GM12878 (cell line): ENCODE results near the gene ZNF407. TPM values are rescaled to one million over a fixed set of nuclear protein-coding genes. Genes with fewer than 3 reads are reported as not detected.

Experiments used
- ATAC-seq: fragments of 200-7000 bp; cut with Tn5 transposase; 3 replicates; pipeline ENCODE4 v1.9.1; 2020; ENCODE audit warnings: mild to moderate bottlenecking, moderate library complexity
- BruUV-seq: library from RNA; stranded (reverse); fragments of 400-500 nt; replicated peaks from 2 replicates; lab custom pipeline; 2021; lab: Mats Ljungman, UMichigan
- CTCF ChIA-PET: fragments of 300-600 bp; sonication (Branson Sonifier 250); formaldehyde crosslinking; extraction: SDS; loops from one replicate; lab custom pipeline; 2021; ENCODE audit warnings: inconsistent platforms; lab: Yijun Ruan, JAX
- POLR2A ChIA-PET: fragments of 350-600 bp; formaldehyde crosslinking; extraction: SDS; loops from one replicate; lab custom pipeline; 2021; ENCODE audit warnings: inconsistent platforms; lab: Charles Lee
- RAD21 ChIA-PET: fragments of 300-600 bp; sonication (Branson Sonifier 250); formaldehyde crosslinking; loops from one replicate; lab custom pipeline; 2023; ENCODE audit warnings: antibody characterized with exemption; ENCODE audit not compliant: unreplicated experiment; lab: Charles Lee
- SMC1A ChIA-PET: fragments of 300-600 bp; sonication (Branson Sonifier 250); formaldehyde crosslinking; loops from one replicate; lab custom pipeline; 2023; ENCODE audit not compliant: unreplicated experiment, uncharacterized antibody; lab: Charles Lee
- DNase-seq: peaks from one replicate; pipeline ENCODE4 v3.0.0-alpha.2; 2011; ENCODE audit warnings: low read depth, low spot score
- FAIRE-seq: peaks from 3 replicates; lab custom pipeline; 2011; peaks lifted over from hg19 to GRCh38; lab: Jason Lieb, UNC
- H2AFZ ChIP-seq: 2 replicates; pipeline ENCODE4 v1.6.0; 2011; ENCODE audit warnings: low read depth, low read length, control low read depth; ENCODE audit not compliant: control insufficient read depth
- H3K27ac ChIP-seq: 2 replicates; pipeline ENCODE4 v1.5.1; 2011; ENCODE audit warnings: control low read depth; ENCODE audit not compliant: control insufficient read depth, insufficient read depth
- H3K27me3 ChIP-seq, 2 experiments: replicated peaks in 1 of 2; 2 replicates each; pipeline versions ENCODE4 v1.6.0 to v1.6.1; 2011; ENCODE audit warnings: low read length in 1 of 2; ENCODE audit not compliant: control insufficient read depth in 2 of 2, insufficient read depth in 2 of 2
- H3K36me3 ChIP-seq, 2 experiments: 2 replicates each; pipeline ENCODE4 v1.5.1; 2011; ENCODE audit warnings: low read length in 1 of 2; ENCODE audit not compliant: control insufficient read depth in 2 of 2, insufficient read depth in 2 of 2
- H3K4me1 ChIP-seq: 2 replicates; pipeline ENCODE4 v1.6.1; 2011; ENCODE audit warnings: mild to moderate bottlenecking, low read length, moderate library complexity, mixed read lengths; ENCODE audit not compliant: control insufficient read depth, insufficient read depth
- H3K4me2 ChIP-seq: 2 replicates; pipeline ENCODE4 v1.6.0; 2011; ENCODE audit warnings: control low read depth; ENCODE audit not compliant: control insufficient read depth, insufficient read depth
- H3K4me3 ChIP-seq: fragments of 200-600 bp; sonication (generic); 2 replicates; pipeline ENCODE4 v1.5.1; 2016
- H3K79me2 ChIP-seq: 2 replicates; pipeline ENCODE4 v1.6.0; 2011; ENCODE audit warnings: low read length; ENCODE audit not compliant: control insufficient read depth, insufficient read depth
- H3K9ac ChIP-seq: 2 replicates; pipeline ENCODE4 v1.8.0; 2011; ENCODE audit warnings: low read length, control low read depth, mixed read lengths; ENCODE audit not compliant: control insufficient read depth, insufficient read depth
- H3K9me3 ChIP-seq: replicated peaks from 3 replicates; pipeline ENCODE4 v1.5.1; 2011; ENCODE audit warnings: mild to moderate bottlenecking, low read length; ENCODE audit not compliant: control insufficient read depth, insufficient read depth
- H4K20me1 ChIP-seq: 2 replicates; pipeline ENCODE4 v1.6.0; 2011; ENCODE audit not compliant: control insufficient read depth, insufficient read depth
- GABPA ChIP-seq: IDR thresholded peaks from 2 replicates; pipeline ENCODE4 v1.6.1; 2014; ENCODE audit warnings: antibody characterized with exemption, low read depth, mild to moderate bottlenecking, inconsistent platforms
- KLF5 ChIP-seq: fragments of 450-650 bp; IDR thresholded peaks from 2 replicates; pipeline ENCODE4 v1.6.1; 2014; ENCODE audit warnings: mild to moderate bottlenecking; ENCODE audit not compliant: partially characterized antibody
- PRDM15 ChIP-seq: fragments of 450-650 bp; formaldehyde crosslinking; IDR thresholded peaks from 2 replicates; pipeline ENCODE4 v1.4.0; 2020; ENCODE audit warnings: mild to moderate bottlenecking, moderate library complexity
- SMARCA5 ChIP-seq: fragments of 450-650 bp; IDR thresholded peaks from 2 replicates; pipeline ENCODE4 v1.6.1; 2017; ENCODE audit warnings: mild to moderate bottlenecking
- WRNIP1 ChIP-seq: IDR thresholded peaks from 2 replicates; pipeline ENCODE4 v1.6.1; 2011; ENCODE audit warnings: low read depth, low read length, improper control_type of control experiment, borderline replicate concordance
- WGBS: methylation state at CpG from one replicate; pipeline ENCODE4 v1.1.6; 2016; ENCODE audit warnings: low lambda C conversion rate; ENCODE audit not compliant: insufficient replicate concordance, insufficient coverage; ENCODE audit errors: missing lambda C conversion rate; 5-methylcytosine and 5-hydroxymethylcytosine counted together
- in situ Hi-C: fragments of 300-500 bp; cut with MboI; formaldehyde crosslinking; loops from 9 replicates; pipeline ENCODE4 v1.14.3; 2018; ENCODE audit warnings: mixed read lengths
- intact Hi-C: fragments of 100-400 bp; cut with micrococcal nuclease; formaldehyde crosslinking; loops from one replicate; pipeline ENCODE4 v1.14.2; 2022; ENCODE audit not compliant: unreplicated experiment
- polyA plus RNA-seq, 11 experiments: library from polyadenylated mRNA; depleted of rRNA in 4 of 11; unstranded in 6 of 11; stranded (reverse) in 5 of 11; fragments of >200 nt; fragmentation: Nextera tagmentation in 4 of 11; fragmentation: Illumina TruSeq in 1 of 11; extraction: Ambion mirVana in 4 of 11; extraction: Trizol in 1 of 11; gene quantifications; 1 replicate in 1 of 11; 2 replicates in 10 of 11; pipeline versions ENCODE4 v1.2.1 to v1.2.3, GENCODE V29; 2011 to 2016; ENCODE audit warnings: inconsistent platforms in 2 of 11, missing spikeins in 2 of 11, low read depth in 1 of 11
- total RNA-seq, 4 experiments: library from RNA; depleted of rRNA in 3 of 4; stranded (reverse); fragments of >200 nt in 3 of 4; fragmentation: Illumina TruSeq in 1 of 4; extraction: Trizol in 1 of 4; gene quantifications; 2 replicates each; pipeline versions ENCODE4 v1.2.1 to v1.2.3, GENCODE V29; 2013 to 2021
- TF ChIP-seq, protein P1 (sequence below): fragments of 450-650 bp; IDR thresholded peaks from 2 replicates; pipeline ENCODE4 v1.6.1; 2014; ENCODE audit warnings: mild to moderate bottlenecking
- TF ChIP-seq, protein P2 (sequence below): IDR thresholded peaks from 2 replicates; pipeline ENCODE4 v1.6.1; 2012; ENCODE audit warnings: improper control_type of control experiment, low read depth, low read length; ENCODE audit not compliant: insufficient replicate concordance
- TF ChIP-seq, protein P3 (sequence below), 3 experiments: IDR thresholded peaks in 2 of 3; conservative IDR thresholded peaks in 1 of 3; 2 replicates each; pipeline ENCODE4 v1.5.1; 2011; ENCODE audit warnings: low read depth in 3 of 3, low read length in 3 of 3, mild to moderate bottlenecking in 3 of 3, control low read depth in 2 of 3, moderate library complexity in 2 of 3, inconsistent platforms in 1 of 3, mixed read lengths in 1 of 3; ENCODE audit not compliant: control insufficient read depth in 2 of 3, insufficient read depth in 1 of 3; ENCODE audit errors: extremely low read depth in 1 of 3

ZNF407 gene
- total and polyA plus RNA-seq, 10 of the 15 experiments (the other 5 are each of a cell fraction or from before 2014, with no cell fraction given) = 0.69 to 11.6 (median 5.3) TPM

DNA sequence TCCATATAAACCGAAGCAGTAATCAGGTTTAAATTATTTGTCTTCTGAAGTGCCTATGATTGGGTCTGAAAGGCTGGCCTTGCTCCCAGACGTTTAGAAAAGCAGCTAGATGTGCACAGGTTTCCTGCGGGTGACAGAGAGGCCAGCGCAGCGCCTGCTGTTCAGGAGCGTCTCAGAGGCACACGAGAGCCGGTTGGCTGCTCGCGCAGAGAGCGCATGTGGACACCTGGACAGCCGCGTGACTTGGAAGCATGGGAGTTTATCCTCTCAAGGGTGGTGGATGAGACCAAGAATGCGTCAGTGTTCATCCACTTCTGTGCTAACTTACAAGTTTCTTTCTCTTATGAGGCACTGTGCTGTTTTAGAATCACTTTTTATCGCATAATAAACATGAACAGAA is 307.6 kb downstream of the ZNF407 start (continued):
- no peak for TF ChIP-seq WRNIP1
- TF ChIP-seq, protein P1, sequence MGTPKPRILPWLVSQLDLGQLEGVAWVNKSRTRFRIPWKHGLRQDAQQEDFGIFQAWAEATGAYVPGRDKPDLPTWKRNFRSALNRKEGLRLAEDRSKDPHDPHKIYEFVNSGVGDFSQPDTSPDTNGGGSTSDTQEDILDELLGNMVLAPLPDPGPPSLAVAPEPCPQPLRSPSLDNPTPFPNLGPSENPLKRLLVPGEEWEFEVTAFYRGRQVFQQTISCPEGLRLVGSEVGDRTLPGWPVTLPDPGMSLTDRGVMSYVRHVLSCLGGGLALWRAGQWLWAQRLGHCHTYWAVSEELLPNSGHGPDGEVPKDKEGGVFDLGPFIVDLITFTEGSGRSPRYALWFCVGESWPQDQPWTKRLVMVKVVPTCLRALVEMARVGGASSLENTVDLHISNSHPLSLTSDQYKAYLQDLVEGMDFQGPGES = no peak
- TF ChIP-seq, protein P2, sequence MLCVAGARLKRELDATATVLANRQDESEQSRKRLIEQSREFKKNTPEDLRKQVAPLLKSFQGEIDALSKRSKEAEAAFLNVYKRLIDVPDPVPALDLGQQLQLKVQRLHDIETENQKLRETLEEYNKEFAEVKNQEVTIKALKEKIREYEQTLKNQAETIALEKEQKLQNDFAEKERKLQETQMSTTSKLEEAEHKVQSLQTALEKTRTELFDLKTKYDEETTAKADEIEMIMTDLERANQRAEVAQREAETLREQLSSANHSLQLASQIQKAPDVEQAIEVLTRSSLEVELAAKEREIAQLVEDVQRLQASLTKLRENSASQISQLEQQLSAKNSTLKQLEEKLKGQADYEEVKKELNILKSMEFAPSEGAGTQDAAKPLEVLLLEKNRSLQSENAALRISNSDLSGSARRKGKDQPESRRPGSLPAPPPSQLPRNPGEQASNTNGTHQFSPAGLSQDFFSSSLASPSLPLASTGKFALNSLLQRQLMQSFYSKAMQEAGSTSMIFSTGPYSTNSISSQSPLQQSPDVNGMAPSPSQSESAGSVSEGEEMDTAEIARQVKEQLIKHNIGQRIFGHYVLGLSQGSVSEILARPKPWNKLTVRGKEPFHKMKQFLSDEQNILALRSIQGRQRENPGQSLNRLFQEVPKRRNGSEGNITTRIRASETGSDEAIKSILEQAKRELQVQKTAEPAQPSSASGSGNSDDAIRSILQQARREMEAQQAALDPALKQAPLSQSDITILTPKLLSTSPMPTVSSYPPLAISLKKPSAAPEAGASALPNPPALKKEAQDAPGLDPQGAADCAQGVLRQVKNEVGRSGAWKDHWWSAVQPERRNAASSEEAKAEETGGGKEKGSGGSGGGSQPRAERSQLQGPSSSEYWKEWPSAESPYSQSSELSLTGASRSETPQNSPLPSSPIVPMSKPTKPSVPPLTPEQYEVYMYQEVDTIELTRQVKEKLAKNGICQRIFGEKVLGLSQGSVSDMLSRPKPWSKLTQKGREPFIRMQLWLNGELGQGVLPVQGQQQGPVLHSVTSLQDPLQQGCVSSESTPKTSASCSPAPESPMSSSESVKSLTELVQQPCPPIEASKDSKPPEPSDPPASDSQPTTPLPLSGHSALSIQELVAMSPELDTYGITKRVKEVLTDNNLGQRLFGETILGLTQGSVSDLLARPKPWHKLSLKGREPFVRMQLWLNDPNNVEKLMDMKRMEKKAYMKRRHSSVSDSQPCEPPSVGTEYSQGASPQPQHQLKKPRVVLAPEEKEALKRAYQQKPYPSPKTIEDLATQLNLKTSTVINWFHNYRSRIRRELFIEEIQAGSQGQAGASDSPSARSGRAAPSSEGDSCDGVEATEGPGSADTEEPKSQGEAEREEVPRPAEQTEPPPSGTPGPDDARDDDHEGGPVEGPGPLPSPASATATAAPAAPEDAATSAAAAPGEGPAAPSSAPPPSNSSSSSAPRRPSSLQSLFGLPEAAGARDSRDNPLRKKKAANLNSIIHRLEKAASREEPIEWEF = no peak
- TF ChIP-seq KLF5 = no peak

DNA sequence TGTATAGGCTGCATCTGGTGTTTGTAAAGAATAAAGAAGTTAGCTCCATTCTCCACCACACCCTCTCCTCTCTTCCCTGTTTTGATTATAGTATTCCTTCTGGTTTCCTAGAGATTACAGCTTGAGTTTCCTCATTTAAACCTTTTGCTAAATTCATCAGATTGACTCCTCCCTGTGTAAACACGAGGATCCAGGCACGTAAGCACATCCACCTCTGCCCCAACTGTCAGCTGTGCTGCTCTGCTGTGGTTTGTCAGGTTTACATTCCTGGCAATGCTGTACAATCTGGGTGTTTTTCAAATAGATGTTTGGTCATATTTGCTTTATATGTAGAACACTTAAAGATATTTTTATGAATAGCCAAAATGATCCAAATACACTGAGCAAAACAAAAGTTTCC is 308.5 kb downstream of the ZNF407 start:
- no TSS peak for BruUV-seq
- intact Hi-C loops = no loop called here

More for the DNA sequence above, 308.5 kb downstream of the ZNF407 start:
- Histone ChIP-seq H3K9me3 (no peaks in the 10 kb centered on the region), H3K9ac (no peak overlapping the region), H3K4me1 (no peaks in the 10 kb centered on the region), H3K27me3 (no peaks in the 10 kb centered on the region), H3K4me2 (no peak overlapping the region), H3K36me3 (no peaks in the 10 kb centered on the region; a peak in 1 of 4 replicates), H3K79me2 (no peaks in the 10 kb centered on the region), H3K27ac (no peak overlapping the region), H2AFZ (no peak overlapping the region), H3K4me3 (no peak overlapping the region), H4K20me1 (no peaks in the 10 kb centered on the region)
- CTCF ChIA-PET = interaction anchor here (1.4 to 1.7 kb wide), 3 partner anchors 9 to 34 kb away, joined by 3 to 4 read pairs (median 3); no protein-coding TSS in a partner anchor
- POLR2A ChIA-PET = interaction anchor here (1.5 kb wide), 1 partner anchor 9 kb away, joined by 3 read pairs; no protein-coding TSS in a partner anchor
- SMC1A ChIA-PET = no interaction called here
- in situ Hi-C loops = no loop called here
- no peak for ATAC-seq
- no peak for FAIRE-seq
- TF ChIP-seq SMARCA5 (no peak), GABPA (no peak), PRDM15 (CRISPR knock-in tag) (no peak)
- TF ChIP-seq, protein P3, sequence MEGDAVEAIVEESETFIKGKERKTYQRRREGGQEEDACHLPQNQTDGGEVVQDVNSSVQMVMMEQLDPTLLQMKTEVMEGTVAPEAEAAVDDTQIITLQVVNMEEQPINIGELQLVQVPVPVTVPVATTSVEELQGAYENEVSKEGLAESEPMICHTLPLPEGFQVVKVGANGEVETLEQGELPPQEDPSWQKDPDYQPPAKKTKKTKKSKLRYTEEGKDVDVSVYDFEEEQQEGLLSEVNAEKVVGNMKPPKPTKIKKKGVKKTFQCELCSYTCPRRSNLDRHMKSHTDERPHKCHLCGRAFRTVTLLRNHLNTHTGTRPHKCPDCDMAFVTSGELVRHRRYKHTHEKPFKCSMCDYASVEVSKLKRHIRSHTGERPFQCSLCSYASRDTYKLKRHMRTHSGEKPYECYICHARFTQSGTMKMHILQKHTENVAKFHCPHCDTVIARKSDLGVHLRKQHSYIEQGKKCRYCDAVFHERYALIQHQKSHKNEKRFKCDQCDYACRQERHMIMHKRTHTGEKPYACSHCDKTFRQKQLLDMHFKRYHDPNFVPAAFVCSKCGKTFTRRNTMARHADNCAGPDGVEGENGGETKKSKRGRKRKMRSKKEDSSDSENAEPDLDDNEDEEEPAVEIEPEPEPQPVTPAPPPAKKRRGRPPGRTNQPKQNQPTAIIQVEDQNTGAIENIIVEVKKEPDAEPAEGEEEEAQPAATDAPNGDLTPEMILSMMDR (IDR thresholded peaks at IDR 0.05 in 2 of 3, conservative IDR thresholded peaks at IDR 0.05 in 1 of 3; ENCODE audit: control insufficient read depth in 2 of 3, extremely low read depth in 1 of 3, insufficient read depth in 1 of 3, low read depth in 3 of 3, low read length in 3 of 3) = no peak
- no peak for DNase-seq
- WGBS = 100% methylated on average over 2 of the region's 2 CpGs
- RAD21 ChIA-PET = no interaction called here
